Measurements from ENCODE around the gene INTS14.

INTS14 gene

DNA sequence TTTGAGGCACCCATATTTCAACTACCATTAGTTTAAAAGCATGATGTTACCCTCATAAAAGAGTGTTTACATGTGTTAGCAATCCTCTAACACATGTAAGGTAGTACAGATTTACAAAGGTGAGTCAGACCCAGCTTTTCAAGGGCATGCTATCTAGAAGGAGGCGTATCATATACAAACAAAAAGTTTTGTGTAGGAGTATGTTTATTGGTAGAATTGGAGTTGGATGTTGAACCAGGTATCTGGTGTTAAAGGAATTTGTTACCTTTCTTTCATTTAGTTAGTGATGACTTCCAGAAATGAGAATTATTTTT, 78.2 kb downstream of the INTS14 start:
- no peak for DNase-seq (ENCODE audit: low read depth, low spot score)

GRCh38 chr15:65530318-65531111, 80.4 kb downstream of the INTS14 start, which contains the start of gene HACD3:
Gene HACD3 (plus strand): TSS chr15:65530463. CDS start chr15:65530632, 169 bp downstream.
- DNase-seq (ENCODE audit: low read depth, low spot score), result no peak

GRCh38 chr15:65529762-65530317, 81.1 kb downstream of the INTS14 start:
- no peak for DNase-seq (ENCODE audit: low read depth, low spot score)
